ENCODE results near the gene ADAMTS10.

GRCh38 chr19:8612807-8613171 lies 2.3 kb upstream of the ADAMTS10 start:
- TF ChIP-seq CTCF (IDR thresholded peaks at IDR 0.05) = no peak
- TF ChIP-seq POLR2A (IDR thresholded peaks at IDR 0.05) = no peak

Measured in esophagus squamous epithelium (tissue), 4 donors.